Stimulated activated CD4-positive, alpha-beta T cell treated with anti-CD3 and anti-CD28 coated beads, Interleukin-4, amount 100 ng/mL, for 4 hours (primary cell): ENCODE results near the gene SHROOM1.
"Not testable (repeated sequence)": the region's sequence is repeated elsewhere in the genome, so short reads cannot be mapped to it uniquely, and the experiment has no call there.

Source experiments
- DNase-seq, 2 experiments: peaks; one replicate each; pipeline ENCODE4 v3.0.0-alpha.2; 2020

Gene SHROOM1

GRCh38 chr5:132824426-132824825 lies 6.0 kb downstream of the SHROOM1 start:
- no peak for DNase-seq

GRCh38 chr5:132823481-132824050 lies 6.9 kb downstream of the SHROOM1 start:
- no peak for DNase-seq

GRCh38 chr5:132822650-132823480 lies 7.6 kb downstream of the SHROOM1 start:
- peak in 1 of 2 experiments; percentile 16 for DNase-seq

GRCh38 chr5:132821791-132822190 lies 8.7 kb downstream of the SHROOM1 start:
- DNase-seq: no peak

- no peak for DNase-seq
Observed at GRCh38 chr5:132821350-132821749, 9.1 kb downstream of the SHROOM1 start.

- peak; percentile 79 to 85 for DNase-seq
Observed at GRCh38 chr5:132820162-132820754, 10.2 kb downstream of the SHROOM1 start.

GRCh38 chr5:132819468-132819867 lies 11.0 kb downstream of the SHROOM1 start:
- DNase-seq: no peak

GRCh38 chr5:132817011-132817410 lies 13.4 kb downstream of the SHROOM1 start:
- no peak for DNase-seq

- DNase-seq: no peak
Observed at GRCh38 chr5:132816554-132816953, 13.9 kb downstream of the SHROOM1 start.

GRCh38 chr5:132816083-132816482 lies 14.4 kb downstream of the SHROOM1 start:
- DNase-seq: no peak

GRCh38 chr5:132815454-132815853 lies 15.0 kb downstream of the SHROOM1 start:
- DNase-seq: no peak

GRCh38 chr5:132814503-132815294 lies 15.7 kb downstream of the SHROOM1 start:
- no peak for DNase-seq

- peak; percentile 13 to 29 for DNase-seq
Observed at GRCh38 chr5:132813599-132814502, 16.6 kb downstream of the SHROOM1 start.

- peak; percentile 16 to 24 for DNase-seq
Observed at GRCh38 chr5:132812781-132813598, 17.5 kb downstream of the SHROOM1 start, which contains the start of gene SOWAHA. TSS of gene SOWAHA (plus strand) at chr5:132813302. CDS start at chr5:132813622, 320 bp downstream.

GRCh38 chr5:132812123-132812765 lies 18.2 kb downstream of the SHROOM1 start:
- DNase-seq: no peak

GRCh38 chr5:132810605-132811004 lies 19.8 kb downstream of the SHROOM1 start:
- no peak for DNase-seq

GRCh38 chr5:132808866-132809265 lies 21.6 kb downstream of the SHROOM1 start:
- DNase-seq: no peak

- no peak for DNase-seq
Observed at GRCh38 chr5:132808448-132808847, 22.0 kb downstream of the SHROOM1 start.

- no peak for DNase-seq
Observed at GRCh38 chr5:132807163-132807838, 23.1 kb downstream of the SHROOM1 start.

GRCh38 chr5:132806804-132807162 lies 23.7 kb downstream of the SHROOM1 start:
- DNase-seq: not testable (repeated sequence)
